GM19468 (cell line): ENCODE results near the gene PPP4C.
"Not testable (repeated sequence)": the region's sequence is repeated elsewhere in the genome, so short reads cannot be mapped to it uniquely, and the experiment has no call there.

Experiments used
- ATAC-seq: cut with Tn5 transposase; IDR thresholded peaks from one replicate; pipeline ENCODE4 v1.9.1; 2021; ENCODE audit warnings: mild to moderate bottlenecking, moderate library complexity, moderate number of reproducible peaks; ENCODE audit not compliant: unreplicated experiment; ENCODE audit errors: extremely low read depth

PPP4C gene

DNA sequence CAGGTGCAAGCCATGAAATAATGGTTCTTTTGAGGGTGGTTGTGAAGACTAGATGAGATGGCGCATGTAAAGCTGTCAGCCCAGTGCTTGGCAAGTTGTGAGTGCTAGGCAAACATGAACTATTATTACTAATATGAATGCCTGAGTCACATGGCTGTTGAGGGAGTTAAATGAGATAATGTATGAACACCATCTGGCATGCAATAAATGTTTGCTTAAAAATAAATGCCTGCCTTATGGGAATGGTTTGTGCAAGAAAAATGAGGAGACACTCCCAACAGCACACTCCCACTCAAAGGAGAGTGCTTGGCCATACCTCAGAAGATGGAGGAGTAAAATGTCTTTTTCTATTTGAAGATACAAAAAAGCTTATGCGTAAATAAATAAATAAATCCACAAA is 43.6 kb downstream of the PPP4C start:
- no peak for ATAC-seq

DNA sequence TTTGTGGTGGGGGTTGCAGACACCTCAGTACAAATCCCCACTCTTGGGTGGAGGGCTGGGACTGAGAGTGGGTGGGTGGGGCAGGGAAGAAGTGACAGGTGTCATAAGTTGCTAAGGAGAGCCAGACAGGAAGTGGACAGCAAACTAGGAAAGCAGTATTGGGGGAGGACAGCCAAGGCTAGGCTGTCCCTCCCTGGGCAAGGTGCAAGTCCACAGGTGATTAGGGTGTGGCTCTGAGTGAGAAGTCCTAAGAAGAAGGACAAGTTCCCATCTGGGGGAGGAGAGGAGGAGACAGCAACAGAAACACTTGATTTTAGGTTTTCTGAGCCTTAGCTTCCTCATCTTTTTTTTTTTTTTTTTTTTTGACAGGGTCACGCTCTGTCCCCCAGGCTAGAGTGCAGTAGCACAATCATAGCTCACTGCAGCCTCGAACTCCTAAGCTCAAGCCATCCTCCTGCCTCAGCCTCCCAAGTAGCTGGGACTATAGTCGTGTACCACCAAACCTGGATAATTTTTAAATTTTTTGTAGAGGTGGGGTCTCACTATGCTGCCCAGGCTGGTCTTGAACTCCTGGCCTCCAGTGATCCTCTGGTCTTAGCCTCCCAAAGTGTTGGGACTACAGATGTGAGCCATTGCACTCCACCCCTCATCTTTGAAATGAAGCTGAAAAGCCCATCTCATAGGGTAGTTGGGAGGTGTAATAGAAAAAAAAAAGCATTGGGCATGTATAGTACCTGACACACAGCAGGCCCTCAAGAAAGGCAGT is 44.7 kb downstream of the PPP4C start:
- no peak for ATAC-seq

DNA sequence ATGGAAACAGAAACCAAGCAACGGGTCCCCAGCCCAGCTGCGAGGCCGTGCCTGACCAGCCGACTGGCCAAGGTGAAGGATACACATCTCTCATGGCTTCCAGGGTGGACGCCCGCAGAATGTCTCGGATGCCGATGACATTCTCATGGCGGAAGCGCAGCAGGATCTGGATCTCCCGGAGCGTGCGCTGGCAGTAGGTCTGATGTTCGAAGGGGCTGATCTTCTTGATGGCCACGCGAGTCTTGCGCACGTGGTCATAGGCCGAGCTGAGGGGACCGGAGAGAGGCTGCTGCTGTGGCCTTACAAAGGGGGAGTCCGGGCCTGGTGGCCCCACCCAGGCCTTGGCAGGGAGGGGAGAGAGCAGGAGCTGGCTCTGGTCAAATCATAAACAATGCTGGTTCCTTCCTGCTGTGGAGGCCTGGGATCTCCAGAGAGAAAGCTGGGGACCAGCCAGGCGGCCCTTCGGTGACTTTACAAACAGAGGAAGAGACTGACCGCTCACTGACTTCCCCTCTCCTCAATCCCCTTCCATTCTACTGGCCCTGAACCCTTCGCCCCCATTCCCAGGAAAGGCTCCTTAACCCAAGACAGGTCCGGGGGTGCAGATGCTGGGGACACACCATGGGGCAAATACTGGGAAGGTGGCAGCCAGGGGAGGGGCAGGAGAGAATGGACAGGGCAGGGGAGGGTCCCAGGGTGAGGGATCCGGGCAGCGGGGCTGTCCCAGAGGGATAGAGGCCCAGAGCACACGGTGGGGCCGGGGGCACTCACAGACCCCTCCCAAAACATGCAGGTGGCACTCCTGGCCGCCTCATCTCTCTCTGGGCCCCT is 46.2 kb downstream of the PPP4C start:
- no peak for ATAC-seq

DNA sequence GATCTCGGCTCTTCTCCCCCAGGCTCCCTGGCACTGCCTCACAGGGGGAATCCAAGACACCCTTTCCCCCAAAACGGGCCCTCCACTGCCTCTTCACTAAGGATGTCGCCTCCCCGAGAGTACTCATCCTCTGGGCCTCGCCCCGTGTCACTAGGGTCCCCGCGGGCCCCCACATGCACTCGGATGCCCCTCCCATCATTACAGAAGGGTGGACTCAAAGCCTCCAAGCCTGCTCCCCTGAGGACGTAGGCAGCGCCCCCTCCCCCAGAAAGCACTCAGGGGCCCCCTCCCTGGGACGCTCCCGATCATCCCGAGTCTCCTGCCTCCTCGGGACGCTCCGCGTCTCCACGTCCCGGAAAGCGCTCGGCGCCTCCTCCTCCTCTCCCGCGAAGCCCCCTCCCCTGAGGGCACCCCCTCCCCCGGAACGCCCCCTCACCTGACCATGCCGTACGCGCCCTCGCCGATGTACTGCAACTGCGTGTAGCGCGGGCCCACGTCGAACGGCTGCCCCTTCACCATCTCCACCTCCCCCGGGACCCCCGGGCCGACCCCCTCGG is 46.9 kb downstream of the PPP4C start:
- ATAC-seq, result no peak

DNA sequence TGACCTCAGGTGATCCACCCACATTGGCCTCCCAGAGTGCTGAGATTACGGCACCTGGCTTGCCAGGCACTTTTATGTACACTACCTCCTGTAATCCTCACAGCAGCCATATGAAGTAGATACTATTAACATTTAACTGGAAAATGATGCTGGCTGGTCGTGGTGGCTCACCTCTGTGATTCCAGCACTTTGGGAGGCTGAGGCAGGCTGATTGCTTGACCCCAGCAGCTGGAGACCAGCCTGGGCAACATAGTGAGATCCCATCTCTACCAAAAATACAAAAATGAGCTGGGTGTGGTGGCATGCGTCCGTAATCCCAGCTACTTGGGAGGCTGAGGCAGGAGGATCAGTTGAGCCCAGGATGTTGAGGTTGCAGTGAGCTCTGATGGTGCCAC is 49.2 kb downstream of the PPP4C start:
- no peak for ATAC-seq

DNA sequence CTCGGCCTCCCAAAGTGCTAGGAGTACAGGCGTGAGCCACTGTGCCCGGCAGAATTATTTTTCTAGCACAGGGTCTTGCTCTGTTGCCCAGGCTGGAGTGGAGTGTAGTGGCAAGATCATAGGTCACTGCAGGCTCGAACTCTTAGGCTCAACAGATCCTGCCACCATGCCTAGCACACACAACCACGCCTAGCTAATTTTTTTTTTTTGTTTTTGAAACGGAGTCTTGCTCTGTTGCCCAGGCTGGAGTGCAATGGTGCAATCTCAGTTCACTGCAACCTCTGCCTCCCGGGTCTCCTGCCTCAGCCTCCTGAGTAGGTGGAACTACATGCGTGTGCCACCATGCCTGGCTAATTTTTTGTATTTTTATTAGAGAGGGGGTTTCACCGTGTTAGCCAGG is 49.9 kb downstream of the PPP4C start:
- not testable (repeated sequence) for ATAC-seq

DNA sequence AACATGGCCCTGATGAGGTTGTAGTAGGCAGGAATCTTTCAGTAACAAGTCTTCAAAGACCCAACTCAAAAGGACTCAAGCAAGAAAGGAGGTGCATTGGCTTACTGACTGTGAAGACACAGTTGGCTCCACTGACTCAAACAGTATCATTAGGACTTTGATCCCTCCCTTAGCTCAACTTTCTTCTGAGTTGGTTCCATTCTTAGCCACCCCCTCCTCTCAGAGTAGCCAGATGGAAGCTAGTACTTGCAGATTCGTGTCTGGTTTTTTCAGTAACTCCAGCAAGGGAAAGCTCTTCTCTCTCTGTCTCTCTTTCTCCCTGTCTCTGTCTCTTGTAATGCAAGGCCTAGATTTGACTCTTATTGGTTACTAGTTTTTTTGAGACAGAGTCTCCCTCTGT is 52.2 kb downstream of the PPP4C start:
- ATAC-seq, result no peak

DNA sequence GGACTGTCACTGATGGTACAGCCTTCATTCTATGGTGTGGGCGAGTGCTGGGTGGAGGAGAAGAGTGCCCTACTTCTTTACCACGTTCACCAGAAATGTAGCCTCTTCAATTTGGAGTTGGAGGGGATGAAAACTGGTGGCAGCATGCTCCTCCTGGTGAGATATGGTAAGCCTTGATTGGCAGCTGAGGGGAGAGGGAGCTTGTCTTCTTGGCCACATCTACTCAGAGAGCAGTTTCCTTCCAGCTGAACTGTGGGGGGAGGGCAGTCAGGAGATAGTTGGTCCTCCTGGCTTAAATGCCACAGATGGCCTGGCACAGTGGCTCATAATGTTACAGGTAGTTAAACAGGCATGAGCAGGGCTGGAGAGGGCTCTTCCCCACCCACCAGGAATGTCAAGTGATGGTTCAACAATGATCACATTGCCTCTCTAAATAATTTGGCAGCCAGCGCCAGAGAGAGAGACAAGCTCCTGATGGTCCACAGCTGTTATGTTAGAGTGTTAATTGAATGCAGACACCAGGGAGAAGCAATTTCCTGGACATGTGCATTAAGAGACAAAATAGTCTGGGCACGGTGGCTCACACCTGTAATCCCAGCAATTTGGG is 56.2 kb downstream of the PPP4C start:
- ATAC-seq, result no peak

- no peak for ATAC-seq
Observed at GRCh38 chr16:30132591-30132990, 56.8 kb downstream of the PPP4C start.
